ENCODE measurements around the gene ZDHHC14. TPM values are rescaled to one million over a fixed set of nuclear protein-coding genes. Genes with fewer than 3 reads are reported as not detected.
A peak's percentile ranks its signal among the peaks of the same experiment; 100 is the strongest.

Gene ZDHHC14
- total RNA-seq, 4 donors from 2014 or later, result 7.1 to 11.4 (median 9.8) TPM

- Histone ChIP-seq H3K27me3 (no peaks in the 10 kb centered on the region), H3K4me1 (peaks cover 0 to 5% (median 2%) of the 10 kb centered on the region in 4 donors), H3K27ac (replicated peaks in 1 of 4) (no peak overlapping the region), H3K4me3 (peak overlapping the region in 1 of 4 donors; percentile 28), H3K9me3 (no peaks in the 10 kb centered on the region), H3K36me3 (peaks cover 0 to 10% (median 6%) of the 10 kb centered on the region in 4 donors)
- intact Hi-C loops (cut with DNase I), result no loop called here
- WGBS, result 91% methylated on average over 9 of the region's 16 CpGs
- TF ChIP-seq POLR2A (IDR thresholded peaks at IDR 0.05; ENCODE audit: low read depth) (no peak), EP300 (IDR thresholded peaks at IDR 0.05) (no peak), POLR2AphosphoS5 (IDR thresholded peaks at IDR 0.05) (no peak), CTCF (IDR thresholded peaks at IDR 0.05) (no peak)
- DNase-seq (ENCODE audit: extremely low spot score), result peak; percentile 55
Observed at GRCh38 chr6:157592541-157592940, 211.6 kb downstream of the ZDHHC14 start.

GRCh38 chr6:157592980-157593379 is 212.0 kb downstream of the ZDHHC14 start:
- 86% methylated on average over 21 of the region's 21 CpGs for WGBS
- no peak for DNase-seq (ENCODE audit: extremely low spot score)

GRCh38 chr6:157593596-157593995 is 212.6 kb downstream of the ZDHHC14 start:
- intact Hi-C loops (cut with DNase I), result no loop called here
- Histone ChIP-seq H3K4me1 (peaks cover 0 to 13% (median 5%) of the 10 kb centered on the region in 4 donors), H3K9me3 (no peaks in the 10 kb centered on the region), H3K27ac (replicated peaks in 1 of 4) (no peak overlapping the region), H3K36me3 (peaks cover 0 to 10% (median 6%) of the 10 kb centered on the region in 4 donors), H3K27me3 (no peaks in the 10 kb centered on the region), H3K4me3 (no peak overlapping the region)
- WGBS, result 81% methylated on average over 8 of the region's 8 CpGs
- DNase-seq (ENCODE audit: extremely low spot score), result peak; percentile 74
- TF ChIP-seq POLR2A (IDR thresholded peaks at IDR 0.05; ENCODE audit: low read depth) (no peak), CTCF (IDR thresholded peaks at IDR 0.05) (no peak), POLR2AphosphoS5 (IDR thresholded peaks at IDR 0.05) (no peak), EP300 (IDR thresholded peaks at IDR 0.05) (no peak)

More at GRCh38 chr6:157592980-157593379, 212.0 kb downstream of the ZDHHC14 start:
- H3K27ac ChIP-seq (replicated peaks in 1 of 4), result no peak overlapping the region
- H3K4me3 ChIP-seq, result peak overlapping the region in 1 of 4 donors; percentile 28
- no peaks in the 10 kb centered on the region for H3K9me3 ChIP-seq
- H3K27me3 ChIP-seq, result no peaks in the 10 kb centered on the region
- H3K36me3 ChIP-seq, result peaks cover 0 to 10% (median 6%) of the 10 kb centered on the region in 4 donors
- no peak for TF ChIP-seq EP300 (IDR thresholded peaks at IDR 0.05)
- no peak for TF ChIP-seq CTCF (IDR thresholded peaks at IDR 0.05)
- TF ChIP-seq POLR2A (IDR thresholded peaks at IDR 0.05; ENCODE audit: low read depth), result no peak
- no peak for TF ChIP-seq POLR2AphosphoS5 (IDR thresholded peaks at IDR 0.05)
- intact Hi-C loops (cut with DNase I), result no loop called here
- peaks cover 0 to 9% (median 4%) of the 10 kb centered on the region in 4 donors for H3K4me1 ChIP-seq

GRCh38 chr6:157594292-157594691 is 213.3 kb downstream of the ZDHHC14 start:
- Histone ChIP-seq H3K36me3 (peaks cover 0 to 10% (median 6%) of the 10 kb centered on the region in 4 donors), H3K9me3 (no peaks in the 10 kb centered on the region), H3K4me1 (peaks cover 0 to 13% (median 5%) of the 10 kb centered on the region in 4 donors), H3K27me3 (no peaks in the 10 kb centered on the region), H3K4me3 (no peak overlapping the region), H3K27ac (replicated peaks in 1 of 4) (no peak overlapping the region)
- 96% methylated on average over 7 of the region's 7 CpGs for WGBS
- TF ChIP-seq POLR2A (IDR thresholded peaks at IDR 0.05; ENCODE audit: low read depth), result no peak
- no peak for TF ChIP-seq POLR2AphosphoS5 (IDR thresholded peaks at IDR 0.05)
- TF ChIP-seq CTCF (IDR thresholded peaks at IDR 0.05), result no peak
- no peak for TF ChIP-seq EP300 (IDR thresholded peaks at IDR 0.05)
- intact Hi-C loops (cut with DNase I), result no loop called here
- no peak for DNase-seq (ENCODE audit: extremely low spot score)

GRCh38 chr6:157595768-157596167 is 214.8 kb downstream of the ZDHHC14 start:
- H3K4me1 ChIP-seq, result peaks cover 0 to 13% (median 5%) of the 10 kb centered on the region in 4 donors
- DNase-seq (ENCODE audit: extremely low spot score), result no peak
- TF ChIP-seq POLR2A (IDR thresholded peaks at IDR 0.05; ENCODE audit: low read depth) (no peak), CTCF (IDR thresholded peaks at IDR 0.05) (no peak), POLR2AphosphoS5 (IDR thresholded peaks at IDR 0.05) (no peak), EP300 (IDR thresholded peaks at IDR 0.05) (no peak)
- no peaks in the 10 kb centered on the region for H3K9me3 ChIP-seq
- intact Hi-C loops (cut with DNase I), result no loop called here
- H3K36me3 ChIP-seq, result peaks cover 0 to 10% (median 6%) of the 10 kb centered on the region in 4 donors
- no peaks in the 10 kb centered on the region for H3K27me3 ChIP-seq
- H3K4me3 ChIP-seq, result no peak overlapping the region
- no peak overlapping the region for H3K27ac ChIP-seq (replicated peaks in 1 of 4)
- 98% methylated on average over 8 of the region's 8 CpGs for WGBS
